Karpas-422 (cell line): ENCODE data around the gene SLC39A5. TPM values are rescaled to one million over a fixed set of nuclear protein-coding genes. Genes with fewer than 3 reads are reported as not detected.

ENCODE experiments used
- DNase-seq: peaks from one replicate; pipeline ENCODE4 v3.0.0-alpha.2; 2015
- H2AFZ ChIP-seq: fragments of 200-600 bp; sonication (generic); 2 replicates; pipeline ENCODE4 v1.6.1; 2014; ENCODE audit warnings: antibody characterized with exemption, low read length, mixed read lengths
- H3K27ac ChIP-seq: fragments of 200-600 bp; sonication (generic); 2 replicates; pipeline ENCODE4 v1.5.1; 2014; ENCODE audit warnings: mild to moderate bottlenecking, low read length, moderate library complexity
- H3K27me3 ChIP-seq: fragments of 200-600 bp; sonication (generic); 2 replicates; pipeline ENCODE4 v1.6.1; 2014; ENCODE audit warnings: low read length, mixed read lengths
- H3K36me3 ChIP-seq: fragments of 200-600 bp; sonication (generic); 2 replicates; pipeline ENCODE4 v1.6.1; 2014; ENCODE audit warnings: low read length, mixed read lengths; ENCODE audit not compliant: insufficient read depth
- H3K4me1 ChIP-seq: fragments of 200-600 bp; sonication (generic); 2 replicates; pipeline ENCODE4 v1.6.1; 2014; ENCODE audit warnings: mild to moderate bottlenecking, low read length, mixed read lengths
- H3K4me2 ChIP-seq: fragments of 200-600 bp; sonication (generic); 2 replicates; pipeline ENCODE4 v1.6.1; 2014; ENCODE audit warnings: low read length, low read depth, mild to moderate bottlenecking; ENCODE audit not compliant: poor library complexity, severe bottlenecking
- H3K4me3 ChIP-seq: fragments of 200-600 bp; sonication (generic); 2 replicates; pipeline ENCODE4 v1.5.1; 2014; ENCODE audit warnings: mild to moderate bottlenecking, antibody characterized with exemption, low read length, mixed read lengths
- H3K79me2 ChIP-seq: fragments of 200-600 bp; sonication (generic); 2 replicates; pipeline ENCODE4 v1.6.1; 2014; ENCODE audit warnings: mild to moderate bottlenecking, low read length, mixed read lengths
- H3K9ac ChIP-seq: fragments of 200-600 bp; sonication (generic); 2 replicates; pipeline ENCODE4 v1.6.0; 2014; ENCODE audit warnings: low read length
- H3K9me2 ChIP-seq: fragments of 200-600 bp; sonication (generic), shearing (Covaris generic); replicated peaks from 2 replicates; pipeline ENCODE4 v1.6.0; 2014; ENCODE audit warnings: mild to moderate bottlenecking, low read length, moderate library complexity; ENCODE audit not compliant: insufficient read depth
- H3K9me3 ChIP-seq: fragments of 300-700, 200-600 bp; sonication (generic); 2 replicates; pipeline ENCODE4 v1.6.1; 2014; ENCODE audit warnings: low read length, mixed read lengths
- H4K20me1 ChIP-seq: fragments of 200-600 bp; sonication (generic); 2 replicates; pipeline ENCODE4 v1.6.1; 2014; ENCODE audit warnings: mild to moderate bottlenecking, antibody characterized with exemption, low read length, low read depth; ENCODE audit not compliant: insufficient read depth
- total RNA-seq: library from RNA; depleted of rRNA; stranded (reverse); fragments of >200 nt; shearing (Covaris generic); gene quantifications from 2 replicates; pipeline ENCODE4 v1.2.3, GENCODE V29; 2014; ENCODE audit warnings: low replicate concordance

The SLC39A5 gene
- total RNA-seq, 1 experiment from 2014 or later, result not detected

DNA sequence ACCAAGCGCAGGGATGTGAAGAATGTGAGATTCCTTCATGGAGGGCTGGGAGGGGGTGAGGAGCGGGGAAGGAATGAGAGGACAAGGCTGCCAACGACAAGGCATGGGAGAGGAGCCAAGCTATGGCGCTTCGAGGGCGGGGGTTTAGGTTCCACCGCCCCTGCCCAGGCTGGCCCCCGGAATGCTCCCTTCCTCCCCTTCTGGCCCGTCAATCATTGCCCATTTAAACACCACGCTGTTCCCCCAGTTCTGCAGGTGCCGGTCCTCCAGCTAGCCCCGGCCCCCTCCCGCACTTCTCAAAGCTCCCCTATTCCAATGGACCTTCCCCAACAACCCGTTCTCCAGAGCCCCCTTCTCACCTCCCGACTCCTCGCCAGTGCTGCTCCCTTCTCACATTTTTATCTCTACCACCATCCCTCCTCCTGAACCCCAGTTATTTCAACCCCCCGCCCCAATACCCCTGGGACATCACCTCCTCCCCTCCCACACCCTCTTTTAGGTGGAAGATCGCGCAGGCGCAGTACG lies 8.6 kb upstream of the SLC39A5 start:
- no peaks in the 10 kb centered on the region for H3K9me2 ChIP-seq
- H2AFZ ChIP-seq, result peak overlapping the region; percentile 90
- H3K4me2 ChIP-seq, result peak overlapping the region; percentile 95
- H3K27me3 ChIP-seq, result no peaks in the 10 kb centered on the region
- peaks cover 4% of the 10 kb centered on the region; the same call in 1 of the 2 replicates for H3K36me3 ChIP-seq
- H3K9me3 ChIP-seq, result no peaks in the 10 kb centered on the region
- peak overlapping the region; percentile 86 for H3K27ac ChIP-seq
- DNase-seq, result no peak
- H4K20me1 ChIP-seq, result no peaks in the 10 kb centered on the region
- H3K79me2 ChIP-seq, result peaks cover 52% of the 10 kb centered on the region
- H3K4me1 ChIP-seq, result peaks cover 37% of the 10 kb centered on the region
- peak overlapping the region; percentile 86 for H3K9ac ChIP-seq
- peak overlapping the region; percentile 91 for H3K4me3 ChIP-seq

DNA sequence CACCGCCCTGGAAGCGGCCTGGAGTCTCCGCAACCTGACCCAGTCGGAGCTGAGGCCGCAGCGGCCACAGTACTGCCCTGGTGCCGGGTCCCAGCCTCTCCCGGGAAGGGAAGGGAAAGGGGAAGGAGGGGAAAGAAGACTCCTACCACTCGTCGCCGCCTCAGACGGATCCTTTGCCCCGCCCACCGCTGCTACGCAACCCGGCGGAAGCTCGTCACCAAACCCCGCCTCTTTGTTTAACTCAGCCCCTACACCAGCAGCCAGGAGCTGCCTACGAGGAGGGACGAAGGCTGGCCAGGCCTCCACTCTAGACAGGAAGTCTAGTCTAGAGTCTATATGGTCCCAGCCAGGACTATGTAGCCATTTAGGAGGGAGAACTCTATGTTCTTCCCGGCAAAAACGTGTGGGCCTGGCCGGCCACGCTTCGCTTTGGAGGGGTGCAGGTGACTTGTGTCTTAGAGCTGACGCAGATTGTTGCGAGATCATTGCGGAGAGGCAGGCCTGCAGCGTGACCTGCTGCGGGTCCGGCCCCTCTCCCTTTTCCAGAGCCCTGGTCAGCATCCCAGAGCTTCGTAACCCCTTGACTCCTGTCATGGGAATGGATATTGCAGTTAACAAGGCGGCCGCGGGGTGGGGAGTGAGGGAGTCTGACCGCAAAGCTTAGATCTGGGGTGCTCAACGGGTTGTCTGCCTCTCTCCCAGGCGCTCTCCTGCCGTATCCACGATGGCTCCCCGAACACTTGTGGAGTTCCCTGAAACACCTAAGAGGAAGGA lies 7.9 kb upstream of the SLC39A5 start, which contains the start of gene RNF41:
TSS of gene RNF41 (minus strand) at position 166 of the 774 bp plus-strand sequence. CDS start 7,875 bp downstream, outside the sequence.
- Histone ChIP-seq H2AFZ (peak within 1 kb of the TSS; percentile 90), H3K4me3 (peak within 1 kb of the TSS; percentile 91), H3K9me2 (no peaks in the 10 kb centered on the region), H3K4me1 (peaks cover 37% of the 10 kb centered on the region), H3K27me3 (no peaks in the 10 kb centered on the region), H3K79me2 (peaks cover 49% of the 10 kb centered on the region), H4K20me1 (no peaks in the 10 kb centered on the region), H3K9ac (peak within 1 kb of the TSS; percentile 86), H3K27ac (peak within 1 kb of the TSS; percentile 86), H3K9me3 (no peaks in the 10 kb centered on the region), H3K36me3 (0 out of 2 replicates have a peak, but pooled peaks cover 3% of the 10 kb centered on the region), H3K4me2 (peak within 1 kb of the TSS; percentile 95)
- DNase-seq, result peak; percentile 98

DNA sequence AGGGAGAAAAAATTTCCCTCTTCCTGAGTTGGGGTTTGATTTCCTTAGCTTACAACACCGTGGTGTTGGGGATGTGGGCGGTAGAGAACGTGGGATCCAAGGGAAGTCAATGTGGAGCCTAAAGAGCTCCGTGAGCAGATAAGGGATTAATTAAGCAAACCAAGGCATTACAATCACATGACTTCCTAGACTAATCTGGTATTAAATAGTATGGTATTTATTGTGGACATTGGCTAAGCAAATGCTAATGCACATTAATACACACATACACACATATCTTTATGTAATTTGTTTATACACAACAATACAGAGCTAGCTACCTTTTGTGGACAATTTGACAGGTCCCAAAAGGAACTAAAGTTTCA lies 7.3 kb upstream of the SLC39A5 start:
- H3K4me2 ChIP-seq, result peak overlapping the region; percentile 95
- H3K4me3 ChIP-seq, result peak overlapping the region; percentile 91
- H3K36me3 ChIP-seq, result 0 out of 2 replicates have a peak, but pooled peaks cover 3% of the 10 kb centered on the region
- peaks cover 46% of the 10 kb centered on the region for H3K79me2 ChIP-seq
- DNase-seq, result no peak
- H3K4me1 ChIP-seq, result peaks cover 37% of the 10 kb centered on the region
- H3K27ac ChIP-seq, result peak overlapping the region; percentile 86
- no peaks in the 10 kb centered on the region for H3K9me2 ChIP-seq
- H4K20me1 ChIP-seq, result no peaks in the 10 kb centered on the region
- H3K27me3 ChIP-seq, result no peaks in the 10 kb centered on the region
- H2AFZ ChIP-seq, result no peak overlapping the region
- H3K9ac ChIP-seq, result peak overlapping the region; percentile 86
- no peaks in the 10 kb centered on the region for H3K9me3 ChIP-seq

DNA sequence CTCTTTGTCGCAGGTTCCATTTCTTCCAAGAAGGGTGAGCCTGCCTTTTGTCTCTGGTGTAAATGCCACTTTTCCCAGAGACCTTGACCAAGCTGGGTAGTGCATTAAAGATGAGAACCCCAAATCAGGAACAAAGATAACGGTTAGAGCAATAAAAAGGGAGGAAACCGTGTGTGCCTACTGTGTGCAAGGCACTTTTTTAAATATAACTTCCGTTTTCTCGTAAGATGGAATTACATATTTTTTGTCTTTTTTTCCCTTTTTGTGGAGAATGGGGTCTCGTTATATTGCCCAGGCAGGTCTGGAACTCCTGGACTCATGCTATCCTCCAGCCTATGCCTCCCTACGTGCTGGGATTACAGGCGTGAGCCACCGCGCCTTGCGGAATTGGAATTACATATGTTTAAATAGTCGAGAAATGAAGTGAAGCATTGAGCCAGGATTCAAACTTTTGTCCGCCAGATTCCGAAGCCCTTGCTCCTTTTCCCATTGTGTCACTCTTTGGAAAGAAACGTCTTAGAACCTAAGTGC lies 6.2 kb upstream of the SLC39A5 start:
- Histone ChIP-seq H3K9me2 (no peaks in the 10 kb centered on the region), H3K4me3 (peak overlapping the region; percentile 93), H3K79me2 (peaks cover 41% of the 10 kb centered on the region), H3K4me2 (peak overlapping the region; percentile 95), H3K9me3 (no peaks in the 10 kb centered on the region), H3K27me3 (no peaks in the 10 kb centered on the region), H3K9ac (peak overlapping the region; percentile 69), H3K4me1 (peaks cover 37% of the 10 kb centered on the region), H4K20me1 (no peaks in the 10 kb centered on the region), H3K27ac (peak overlapping the region; percentile 32), H2AFZ (peak overlapping the region; percentile 47), H3K36me3 (0 out of 2 replicates have a peak, but pooled peaks cover 3% of the 10 kb centered on the region)
- DNase-seq, result no peak

- H2AFZ ChIP-seq, result peak within 1 kb of the TSS; percentile 76
- no peaks in the 10 kb centered on the region for H3K9me3 ChIP-seq
- H4K20me1 ChIP-seq, result no peaks in the 10 kb centered on the region
- H3K27me3 ChIP-seq, result no peaks in the 10 kb centered on the region
- H3K9me2 ChIP-seq, result no peaks in the 10 kb centered on the region
- peaks cover 37% of the 10 kb centered on the region for H3K4me1 ChIP-seq
- H3K27ac ChIP-seq, result peak within 1 kb of the TSS; percentile 32
- peak within 1 kb of the TSS; percentile 93 for H3K4me3 ChIP-seq
- peak within 1 kb of the TSS; percentile 91 for H3K9ac ChIP-seq
- H3K79me2 ChIP-seq, result peaks cover 41% of the 10 kb centered on the region
- peak within 1 kb of the TSS; percentile 95 for H3K4me2 ChIP-seq
- peak; percentile 98 for DNase-seq
- 0 out of 2 replicates have a peak, but pooled peaks cover 3% of the 10 kb centered on the region for H3K36me3 ChIP-seq
These were observed 5.6 kb upstream of the SLC39A5 start, which contains the start of gene NABP2 for GRCh38 chr12:56224102-56224701. Gene NABP2, plus strand, starts transcription at chr12:56224342. Its CDS starts 515 bp downstream, at chr12:56224857.

DNA sequence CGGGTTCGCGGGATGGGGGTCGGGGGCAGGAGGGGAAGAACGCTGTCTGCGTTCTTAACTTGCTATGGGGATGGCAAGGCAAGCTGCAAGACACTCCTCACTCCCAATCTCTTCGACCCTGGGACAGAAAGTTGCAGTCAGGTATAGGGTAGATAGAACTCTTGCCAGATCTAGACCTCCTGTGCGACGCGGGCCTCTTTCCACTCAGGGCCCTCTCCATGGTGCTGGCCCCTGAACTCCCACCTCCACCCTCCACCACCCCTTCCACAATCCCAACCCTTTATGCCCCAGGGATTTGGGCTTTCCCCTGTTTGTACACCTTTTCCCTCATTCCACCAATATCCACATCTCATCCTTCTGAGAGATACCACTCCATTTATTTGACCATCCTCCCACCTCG lies 4.9 kb upstream of the SLC39A5 start:
- Histone ChIP-seq H3K4me2 (peak overlapping the region; percentile 95), H3K9me2 (no peaks in the 10 kb centered on the region), H3K36me3 (0 out of 2 replicates have a peak, but pooled peaks cover 3% of the 10 kb centered on the region), H3K79me2 (peaks cover 34% of the 10 kb centered on the region), H3K9ac (peak overlapping the region; percentile 91), H3K4me3 (peak overlapping the region; percentile 93), H3K9me3 (no peaks in the 10 kb centered on the region), H2AFZ (no peak overlapping the region), H3K27me3 (no peaks in the 10 kb centered on the region), H3K27ac (no peak overlapping the region), H4K20me1 (no peaks in the 10 kb centered on the region), H3K4me1 (peaks cover 37% of the 10 kb centered on the region)
- no peak for DNase-seq

- peaks cover 11% of the 10 kb centered on the region for H3K79me2 ChIP-seq
- H3K4me1 ChIP-seq, result peaks cover 10% of the 10 kb centered on the region
- H4K20me1 ChIP-seq, result no peaks in the 10 kb centered on the region
- 0 out of 2 replicates have a peak, but pooled peaks cover 3% of the 10 kb centered on the region for H3K36me3 ChIP-seq
- peak; percentile 29 for DNase-seq
- no peaks in the 10 kb centered on the region for H3K9me2 ChIP-seq
- H3K27me3 ChIP-seq, result no peaks in the 10 kb centered on the region
- H3K4me2 ChIP-seq, result no peak overlapping the region
- no peaks in the 10 kb centered on the region for H3K9me3 ChIP-seq
- H2AFZ ChIP-seq, result no peak overlapping the region
- no peak overlapping the region for H3K4me3 ChIP-seq
- H3K27ac ChIP-seq, result no peak overlapping the region
- H3K9ac ChIP-seq, result no peak overlapping the region
These were observed 769 bp upstream of the SLC39A5 start for GRCh38 chr12:56229082-56229481.
